Right atrium auricular region (tissue), 2 donors: ENCODE measurements around the gene AIMP2. TPM values are rescaled to one million over a fixed set of nuclear protein-coding genes. Genes with fewer than 3 reads are reported as not detected.

ENCODE experiments used
- DNase-seq: peaks from one replicate; pipeline ENCODE4 v3.0.0-alpha.2; 2019; ENCODE audit warnings: low spot score
- H3K27ac ChIP-seq, 2 donors: fragments of 200-600 bp; sonication (generic); 1 replicate in 1 of 2; 2 replicates in 1 of 2; pipeline ENCODE4 v1.5.1; 2016 to 2019
- H3K27me3 ChIP-seq, 2 donors: fragments of 200-600 bp; sonication (generic); one replicate each; pipeline versions ENCODE4 v1.5.1 to v1.6.0; 2017 to 2019
- H3K36me3 ChIP-seq: fragments of 200-600 bp; sonication (generic); one replicate; pipeline ENCODE4 v1.5.1; 2016
- H3K4me1 ChIP-seq, 2 donors: fragments of 200-600 bp; sonication (generic); one replicate each; pipeline versions ENCODE4 v1.5.1 to v1.6.0; 2017 to 2019
- H3K4me3 ChIP-seq, 2 donors: fragments of 200-600 bp; sonication (generic); 1 replicate in 1 of 2; 2 replicates in 1 of 2; pipeline ENCODE4 v1.5.1; 2017 to 2019; ENCODE audit warnings: mild to moderate bottlenecking in 1 of 2, moderate library complexity in 1 of 2
- H3K9me3 ChIP-seq, 2 donors: fragments of 200-600 bp; sonication (generic); one replicate each; pipeline ENCODE4 v1.5.1; 2019
- total RNA-seq, 2 donors: library from RNA; depleted of rRNA; stranded (reverse); fragments of >200 nt; gene quantifications; one replicate each; pipeline ENCODE4 v1.1.0, GENCODE V29; 2016
- TF ChIP-seq, protein P1 (sequence below), 2 donors: fragments of 200-600 bp; sonication (generic); IDR thresholded peaks; one replicate each; pipeline ENCODE4 v1.5.1; 2019; ENCODE audit warnings: antibody characterized with exemption in 2 of 2

AIMP2 gene
- total RNA-seq, 2 donors from 2014 or later: 38.4 to 53.0 TPM

DNA sequence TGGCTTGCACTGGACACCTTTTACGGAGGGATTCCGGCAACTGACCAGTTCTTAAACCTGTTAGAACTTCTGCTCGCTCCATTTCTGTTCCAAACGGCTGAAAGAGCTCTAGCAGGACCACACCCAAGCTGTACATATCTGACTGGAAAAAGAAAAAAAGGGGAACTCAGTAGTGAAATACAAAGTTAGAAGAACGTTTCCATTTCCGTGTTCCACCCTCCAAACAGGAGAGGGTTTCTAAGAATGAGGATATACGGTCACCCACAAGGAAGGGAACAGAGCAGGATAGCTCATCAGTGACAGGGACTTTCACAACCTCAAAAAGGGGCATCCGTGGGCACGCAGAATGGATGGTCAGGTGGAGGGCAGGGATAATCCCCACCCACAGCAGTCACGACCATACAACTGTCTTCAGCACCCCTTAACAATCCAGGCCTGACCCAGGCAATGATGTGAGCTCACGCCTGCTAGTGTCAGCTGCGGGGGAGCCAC, 17.8 kb downstream of the AIMP2 start:
- Histone ChIP-seq H3K27me3 (no peaks in the 10 kb centered on the region), H3K36me3 (peaks cover 70% of the 10 kb centered on the region), H3K9me3 (no peaks in the 10 kb centered on the region), H3K4me3 (peak overlapping the region in 1 of 2 donors; percentile 28), H3K27ac (peak overlapping the region; percentile 60 to 72), H3K4me1 (peaks cover 0 to 12% of the 10 kb centered on the region in 2 donors)
- DNase-seq: no peak
- TF ChIP-seq, protein P1, sequence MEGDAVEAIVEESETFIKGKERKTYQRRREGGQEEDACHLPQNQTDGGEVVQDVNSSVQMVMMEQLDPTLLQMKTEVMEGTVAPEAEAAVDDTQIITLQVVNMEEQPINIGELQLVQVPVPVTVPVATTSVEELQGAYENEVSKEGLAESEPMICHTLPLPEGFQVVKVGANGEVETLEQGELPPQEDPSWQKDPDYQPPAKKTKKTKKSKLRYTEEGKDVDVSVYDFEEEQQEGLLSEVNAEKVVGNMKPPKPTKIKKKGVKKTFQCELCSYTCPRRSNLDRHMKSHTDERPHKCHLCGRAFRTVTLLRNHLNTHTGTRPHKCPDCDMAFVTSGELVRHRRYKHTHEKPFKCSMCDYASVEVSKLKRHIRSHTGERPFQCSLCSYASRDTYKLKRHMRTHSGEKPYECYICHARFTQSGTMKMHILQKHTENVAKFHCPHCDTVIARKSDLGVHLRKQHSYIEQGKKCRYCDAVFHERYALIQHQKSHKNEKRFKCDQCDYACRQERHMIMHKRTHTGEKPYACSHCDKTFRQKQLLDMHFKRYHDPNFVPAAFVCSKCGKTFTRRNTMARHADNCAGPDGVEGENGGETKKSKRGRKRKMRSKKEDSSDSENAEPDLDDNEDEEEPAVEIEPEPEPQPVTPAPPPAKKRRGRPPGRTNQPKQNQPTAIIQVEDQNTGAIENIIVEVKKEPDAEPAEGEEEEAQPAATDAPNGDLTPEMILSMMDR (IDR thresholded peaks at IDR 0.05): no peak

DNA sequence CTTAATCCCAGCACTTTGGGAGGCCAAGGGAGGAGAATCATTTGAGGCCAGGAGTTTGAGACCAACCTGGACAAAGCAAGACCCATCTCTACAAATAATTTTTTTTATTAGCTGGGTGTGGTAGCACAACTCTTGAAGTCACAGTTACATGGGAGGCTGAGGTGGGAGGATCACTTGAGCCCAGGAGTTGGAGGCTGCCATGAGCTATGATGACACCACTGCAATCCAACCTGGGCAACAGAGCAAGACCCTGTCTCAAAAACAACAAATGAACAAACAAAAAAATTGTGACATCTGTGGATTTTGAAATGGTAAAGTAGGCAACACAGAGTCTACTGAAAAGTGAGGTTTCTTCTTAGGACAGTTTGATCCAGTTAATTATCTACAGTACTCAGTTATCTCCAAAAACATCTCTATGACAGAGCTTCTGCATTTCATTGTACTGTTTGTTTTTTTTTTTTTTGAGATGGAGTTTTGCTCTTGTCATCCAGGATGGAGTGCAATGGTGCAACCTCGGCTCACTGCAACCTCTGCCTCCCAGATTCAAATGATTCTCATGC, 18.8 kb downstream of the AIMP2 start:
- Histone ChIP-seq H3K27me3 (no peaks in the 10 kb centered on the region), H3K9me3 (no peaks in the 10 kb centered on the region), H3K36me3 (peaks cover 60% of the 10 kb centered on the region), H3K4me1 (peaks cover 0 to 12% of the 10 kb centered on the region in 2 donors), H3K27ac (no peak overlapping the region), H3K4me3 (no peak overlapping the region)
- DNase-seq: no peak
- TF ChIP-seq, protein P1 (IDR thresholded peaks at IDR 0.05): no peak

DNA sequence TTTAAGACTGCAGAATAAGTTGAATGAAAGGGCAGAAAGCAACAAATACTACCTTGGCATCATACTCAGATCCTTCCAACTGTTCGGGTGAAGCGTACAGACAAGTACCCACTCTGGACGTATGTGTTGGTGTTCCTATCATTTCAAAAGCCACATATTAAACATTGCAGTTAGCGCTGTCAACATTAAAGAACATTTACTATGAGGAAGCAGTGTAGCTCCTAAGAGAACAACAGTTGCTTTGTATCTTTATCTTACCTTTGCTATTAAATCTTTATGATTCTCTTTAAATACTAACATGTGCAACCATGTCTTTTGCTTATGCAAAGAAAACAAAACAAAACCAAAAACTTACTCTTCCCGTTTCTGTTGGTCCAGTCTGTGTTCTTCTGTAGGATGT, 19.5 kb downstream of the AIMP2 start:
- peaks cover 58% of the 10 kb centered on the region for H3K36me3 ChIP-seq
- no peaks in the 10 kb centered on the region for H3K27me3 ChIP-seq
- no peak overlapping the region for H3K27ac ChIP-seq
- peaks cover 0 to 12% of the 10 kb centered on the region in 2 donors for H3K4me1 ChIP-seq
- no peak overlapping the region for H3K4me3 ChIP-seq
- TF ChIP-seq, protein P1 (IDR thresholded peaks at IDR 0.05): no peak
- H3K9me3 ChIP-seq: no peaks in the 10 kb centered on the region
- DNase-seq: no peak

DNA sequence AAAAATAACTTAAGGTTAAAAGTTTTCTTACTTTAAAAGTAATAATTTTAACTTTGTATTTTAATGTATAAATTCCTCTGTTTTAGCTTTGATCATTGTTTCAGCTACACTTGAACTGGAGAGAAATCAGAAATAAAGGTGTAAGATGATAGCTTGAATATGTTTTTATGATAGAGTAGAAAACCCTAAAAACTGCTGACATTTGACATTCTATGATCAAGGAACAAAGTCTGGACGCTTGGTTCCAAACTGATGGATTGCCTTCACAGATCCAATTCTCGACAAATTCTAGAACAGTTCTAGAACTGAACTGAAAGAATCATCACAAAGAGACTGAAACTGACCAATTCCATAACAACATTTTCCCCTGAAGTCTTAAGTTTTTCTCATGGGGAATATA, 21.9 kb downstream of the AIMP2 start, which contains the start of gene ANKRD61:
ANKRD61 (plus strand) TSS at position 389 of the 400 bp plus-strand sequence; CDS start at position 389, 0 bp downstream.
- H3K27me3 ChIP-seq: no peaks in the 10 kb centered on the region
- peaks cover 0 to 10% of the 10 kb centered on the region in 2 donors for H3K4me1 ChIP-seq
- H3K9me3 ChIP-seq: no peaks in the 10 kb centered on the region
- H3K27ac ChIP-seq: no peak within 1 kb of the TSS
- no peak for DNase-seq
- no peak within 1 kb of the TSS for H3K4me3 ChIP-seq
- TF ChIP-seq, protein P1 (IDR thresholded peaks at IDR 0.05): no peak
- H3K36me3 ChIP-seq: peaks cover 51% of the 10 kb centered on the region

DNA sequence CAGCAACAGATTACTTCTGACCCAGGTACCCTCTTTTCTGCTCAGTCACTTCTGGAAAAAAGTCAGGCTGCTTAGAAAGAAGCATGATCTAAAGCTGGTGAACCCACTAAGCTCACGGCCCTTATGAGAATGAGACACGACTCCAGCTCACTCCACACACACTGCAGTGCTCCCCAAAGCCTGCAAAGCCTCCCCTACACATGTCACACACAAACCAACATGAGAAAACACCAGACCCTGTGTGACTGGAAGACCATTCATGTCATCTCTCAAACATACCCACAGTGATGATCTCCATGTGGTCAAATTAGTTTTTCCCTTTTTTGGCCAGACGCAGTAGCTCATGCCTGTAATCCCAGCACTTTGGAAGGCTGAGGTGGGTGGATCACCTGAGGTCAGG, 22.5 kb downstream of the AIMP2 start:
- no peak for DNase-seq
- TF ChIP-seq, protein P1 (IDR thresholded peaks at IDR 0.05): no peak
- Histone ChIP-seq H3K4me3 (no peak overlapping the region), H3K9me3 (no peaks in the 10 kb centered on the region), H3K4me1 (peaks cover 0 to 5% of the 10 kb centered on the region in 2 donors), H3K36me3 (peaks cover 50% of the 10 kb centered on the region), H3K27ac (no peak overlapping the region), H3K27me3 (no peaks in the 10 kb centered on the region)

DNA sequence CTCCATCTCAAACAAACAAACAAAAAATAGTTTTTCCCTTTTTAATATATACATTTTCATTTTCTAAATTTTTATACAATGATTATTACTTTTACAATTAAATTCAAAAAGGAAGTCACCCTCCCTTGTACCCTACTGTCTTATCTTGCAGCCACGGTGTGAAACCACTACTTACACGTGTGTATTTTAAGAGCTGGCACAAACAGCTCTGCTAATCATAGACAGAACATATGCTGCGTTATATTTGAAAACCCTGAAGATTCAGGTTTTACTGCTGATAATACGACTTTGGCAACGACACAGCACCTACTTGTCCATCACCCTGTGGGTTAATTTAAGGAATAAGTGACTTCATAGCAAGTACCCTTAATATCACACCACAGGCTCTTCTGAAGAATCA, 23.1 kb downstream of the AIMP2 start:
- Histone ChIP-seq H3K4me3 (no peak overlapping the region), H3K27me3 (no peaks in the 10 kb centered on the region), H3K27ac (no peak overlapping the region), H3K36me3 (peaks cover 50% of the 10 kb centered on the region), H3K9me3 (no peaks in the 10 kb centered on the region), H3K4me1 (no peaks in the 10 kb centered on the region)
- DNase-seq: no peak
- TF ChIP-seq, protein P1 (IDR thresholded peaks at IDR 0.05): no peak
